Hematopoietic multipotent progenitor cell treated with erythropoietin and hydrocortisone succinate and interleukin-3 and kit ligand, for 15 days (in vitro differentiated cells): ENCODE results near the gene KIF6.

Experiments
- DNase-seq: peaks from one replicate; pipeline ENCODE4 v3.0.0-alpha.2; 2015; ENCODE audit warnings: low spot score

Gene KIF6

GRCh38 chr6:39416728-39417127, 308.5 kb downstream of the KIF6 start:
- DNase-seq: no peak

GRCh38 chr6:39416026-39416425, 309.2 kb downstream of the KIF6 start:
- DNase-seq: no peak

- no peak for DNase-seq
Observed at GRCh38 chr6:39415482-39415881, 309.7 kb downstream of the KIF6 start.

GRCh38 chr6:39411465-39411864, 313.7 kb downstream of the KIF6 start:
- DNase-seq: no peak

- DNase-seq: no peak
Observed at GRCh38 chr6:39411001-39411400, 314.2 kb downstream of the KIF6 start.

GRCh38 chr6:39409889-39410288, 315.3 kb downstream of the KIF6 start:
- DNase-seq: no peak

GRCh38 chr6:39407446-39407993, 317.7 kb downstream of the KIF6 start:
- DNase-seq: no peak

GRCh38 chr6:39404312-39404711, 320.9 kb downstream of the KIF6 start:
- DNase-seq: no peak

- no peak for DNase-seq
Observed at GRCh38 chr6:39403304-39403703, 321.9 kb downstream of the KIF6 start.

- DNase-seq: no peak
Observed at GRCh38 chr6:39402239-39402751, 322.9 kb downstream of the KIF6 start.

- DNase-seq: no peak
Observed at GRCh38 chr6:39401376-39401775, 323.8 kb downstream of the KIF6 start.

- DNase-seq: no peak
Observed at GRCh38 chr6:39400026-39400425, 325.2 kb downstream of the KIF6 start.

- DNase-seq: no peak
Observed at GRCh38 chr6:39396854-39397253, 328.4 kb downstream of the KIF6 start.

- no peak for DNase-seq
Observed at GRCh38 chr6:39393075-39393474, 332.1 kb downstream of the KIF6 start.

GRCh38 chr6:39391182-39391581, 334.0 kb downstream of the KIF6 start:
- no peak for DNase-seq

GRCh38 chr6:39389484-39389767, 335.8 kb downstream of the KIF6 start:
- DNase-seq: no peak

GRCh38 chr6:39388606-39389483, 336.4 kb downstream of the KIF6 start:
- DNase-seq: no peak

GRCh38 chr6:39387785-39388184, 337.4 kb downstream of the KIF6 start:
- DNase-seq: no peak

- DNase-seq: no peak
Observed at GRCh38 chr6:39386487-39386886, 338.7 kb downstream of the KIF6 start.

- DNase-seq: no peak
Observed at GRCh38 chr6:39381550-39382140, 343.6 kb downstream of the KIF6 start.

- DNase-seq: no peak
Observed at GRCh38 chr6:39380837-39381549, 344.2 kb downstream of the KIF6 start.

- no peak for DNase-seq
Observed at GRCh38 chr6:39378960-39379425, 346.2 kb downstream of the KIF6 start.
